Measurements from ENCODE around the gene EMC10.

The EMC10 gene

GRCh38 chr19:50510700-50511068, 34.4 kb downstream of the EMC10 start:
- Mint-ChIP-seq H3K4me1 (peaks cover 47% of the 10 kb centered on the region), H3K9me3 (no peaks in the 10 kb centered on the region), H3K4me3 (peak overlapping the region; percentile 82), H3K36me3 (ENCODE audit: low read depth) (no peaks in the 10 kb centered on the region), H3K27ac (peak overlapping the region; percentile 84), H3K27me3 (ENCODE audit: low read depth, poor library complexity) (peaks cover 6% of the 10 kb centered on the region)
- DNase-seq = no peak
- TF ChIP-seq CTCF (IDR thresholded peaks at IDR 0.05) = no peak

- peak within 1 kb of the TSS; percentile 92 for H3K27ac Mint-ChIP-seq
- H3K9me3 Mint-ChIP-seq = no peaks in the 10 kb centered on the region
- H3K27me3 Mint-ChIP-seq (ENCODE audit: low read depth, poor library complexity) = peaks cover 6% of the 10 kb centered on the region
- peak; percentile 96 for DNase-seq
- TF ChIP-seq CTCF (IDR thresholded peaks at IDR 0.05) = no peak
- H3K4me3 Mint-ChIP-seq = peak within 1 kb of the TSS; percentile 82
- no peaks in the 10 kb centered on the region for H3K36me3 Mint-ChIP-seq (ENCODE audit: low read depth)
- peaks cover 47% of the 10 kb centered on the region for H3K4me1 Mint-ChIP-seq
These were observed 34.9 kb downstream of the EMC10 start, which contains the start of gene JOSD2 for GRCh38 chr19:50511069-50511822. Gene JOSD2, minus strand, starts transcription at chr19:50511191. Its CDS starts 760 bp downstream, at chr19:50510431.

- Mint-ChIP-seq H3K4me3 (peak overlapping the region; percentile 82), H3K27ac (no peak overlapping the region), H3K27me3 (ENCODE audit: low read depth, poor library complexity) (peaks cover 6% of the 10 kb centered on the region), H3K36me3 (ENCODE audit: low read depth) (no peaks in the 10 kb centered on the region), H3K4me1 (peaks cover 47% of the 10 kb centered on the region), H3K9me3 (no peaks in the 10 kb centered on the region)
- no peak for DNase-seq
- no peak for TF ChIP-seq CTCF (IDR thresholded peaks at IDR 0.05)
These were observed 36.0 kb downstream of the EMC10 start for GRCh38 chr19:50512112-50512998.

- H3K4me1 Mint-ChIP-seq = peaks cover 44% of the 10 kb centered on the region
- no peaks in the 10 kb centered on the region for H3K9me3 Mint-ChIP-seq
- DNase-seq = no peak
- no peaks in the 10 kb centered on the region for H3K36me3 Mint-ChIP-seq (ENCODE audit: low read depth)
- peak overlapping the region; percentile 63 for H3K27ac Mint-ChIP-seq
- TF ChIP-seq CTCF (IDR thresholded peaks at IDR 0.05) = no peak
- no peak overlapping the region for H3K4me3 Mint-ChIP-seq
- H3K27me3 Mint-ChIP-seq (ENCODE audit: low read depth, poor library complexity) = peaks cover 3% of the 10 kb centered on the region
These were observed 36.9 kb downstream of the EMC10 start for GRCh38 chr19:50512999-50513745.

GRCh38 chr19:50513746-50514345, 37.5 kb downstream of the EMC10 start, which contains the start of gene ASPDH:
Gene ASPDH, minus strand, starts transcription at chr19:50513913. Its CDS starts 90 bp downstream, at chr19:50513823.
- Mint-ChIP-seq H3K36me3 (ENCODE audit: low read depth) (peaks cover 6% of the 10 kb centered on the region), H3K27ac (peak within 1 kb of the TSS; percentile 64), H3K4me3 (no peak within 1 kb of the TSS), H3K27me3 (ENCODE audit: low read depth, poor library complexity) (peaks cover 3% of the 10 kb centered on the region), H3K4me1 (peaks cover 37% of the 10 kb centered on the region), H3K9me3 (no peaks in the 10 kb centered on the region)
- DNase-seq = no peak
- TF ChIP-seq CTCF (IDR thresholded peaks at IDR 0.05) = no peak

Data from nephron progenitor cell (in vitro differentiated cells).